HepG2 (cell line): Measurements from ENCODE around the gene HPDL.

Source experiments
- BHLHE40 ChIP-seq: IDR thresholded peaks from 2 replicates; pipeline ENCODE4 v1.6.1; 2011; ENCODE audit warnings: low read length, improper control_type of control experiment
- CREM ChIP-seq, 2 experiments: sonication (generic) in 1 of 2; formaldehyde crosslinking in 1 of 2; IDR thresholded peaks; 2 replicates each; pipeline versions ENCODE4 v1.4.0 to v1.6.1; 2016 to 2020; ENCODE audit warnings: antibody characterized with exemption in 1 of 2, mild to moderate bottlenecking in 1 of 2, missing genetic modification reagents in 1 of 2
- ERF ChIP-seq: IDR thresholded peaks from 2 replicates; pipeline ENCODE4 v1.6.1; 2018; ENCODE audit warnings: missing biosample characterization, missing genetic modification reagents
- KAT2B ChIP-seq: fragments of 150-350 bp; IDR thresholded peaks from 2 replicates; pipeline ENCODE4 v1.6.1; 2014; ENCODE audit warnings: low read depth, low read length, borderline replicate concordance
- MAFK ChIP-seq, 2 experiments: IDR thresholded peaks in 1 of 2; conservative IDR thresholded peaks in 1 of 2; 2 replicates each; pipeline ENCODE4 v1.6.1; 2011; ENCODE audit warnings: improper control_type of control experiment in 2 of 2, low read length in 2 of 2
- POLR2A ChIP-seq, 2 experiments: IDR thresholded peaks; 2 replicates each; pipeline ENCODE4 v1.6.1; 2011; ENCODE audit warnings: low read depth in 2 of 2, low read length in 2 of 2, mild to moderate bottlenecking in 1 of 2, moderate library complexity in 1 of 2; ENCODE audit not compliant: insufficient read depth in 1 of 2
- RAD21 ChIP-seq: fragments of 450-650 bp; formaldehyde crosslinking; IDR thresholded peaks from 2 replicates; pipeline ENCODE4 v1.5.0; 2020; ENCODE audit warnings: mild to moderate bottlenecking
- SALL1 ChIP-seq: sonication (generic); formaldehyde crosslinking; IDR thresholded peaks from 2 replicates; pipeline ENCODE4 v1.8.0; 2022; ENCODE audit warnings: mild to moderate bottlenecking, missing genetic modification reagents
- SIN3A ChIP-seq: IDR thresholded peaks from 2 replicates; pipeline ENCODE4 v1.6.1; 2011; ENCODE audit warnings: low read depth, mild to moderate bottlenecking, control low read depth, low read length, borderline replicate concordance
- ZNF326 ChIP-seq: sonication (generic); formaldehyde crosslinking; IDR thresholded peaks from 2 replicates; pipeline ENCODE4 v1.4.0; 2020; ENCODE audit warnings: missing genetic modification reagents, borderline replicate concordance
- TF ChIP-seq, protein P1 (sequence below): sonication (generic); formaldehyde crosslinking; IDR thresholded peaks from 2 replicates; pipeline ENCODE4 v1.5.0; 2020; ENCODE audit warnings: mild to moderate bottlenecking, missing genetic modification reagents, moderate library complexity
- TF ChIP-seq, protein P2 (sequence below): sonication (generic); formaldehyde crosslinking; IDR thresholded peaks from 2 replicates; pipeline ENCODE4 v1.4.0; 2020; ENCODE audit warnings: missing genetic modification reagents, mild to moderate bottlenecking, borderline replicate concordance
- TF ChIP-seq, protein P3 (sequence below): sonication (generic); formaldehyde crosslinking; IDR thresholded peaks from 2 replicates; pipeline ENCODE4 v1.9.0; 2022; ENCODE audit warnings: missing genetic modification reagents, mild to moderate bottlenecking, borderline replicate concordance

DNA sequence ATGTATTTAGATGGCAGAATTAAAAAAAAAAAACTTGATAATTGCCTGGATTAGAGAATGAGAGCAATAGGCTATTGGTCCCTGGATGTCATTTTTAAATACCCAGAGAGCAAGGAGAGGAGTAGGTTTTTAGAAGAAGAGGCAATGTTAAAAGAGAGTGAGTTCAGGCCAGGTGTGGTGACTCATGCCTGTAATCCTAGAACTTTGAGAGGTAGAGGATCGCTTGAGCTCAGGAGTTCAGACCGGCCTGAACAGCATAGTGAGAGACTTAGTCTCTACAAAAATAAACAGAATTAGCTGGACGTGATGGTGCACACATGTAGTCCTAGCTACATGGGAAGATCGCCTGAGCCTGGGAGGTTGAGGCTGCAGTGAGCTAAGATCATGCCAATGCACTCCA, 29.5 kb downstream of the HPDL start:
- TF ChIP-seq ZNF326 (CRISPR knock-in tag) (no peak), ERF (CRISPR knock-in tag) (peak; percentile 24; the same call in 1 of the 2 replicates), MAFK (conservative IDR thresholded peaks at IDR 0.05 in 1 of 2, IDR thresholded peaks at IDR 0.05 in 1 of 2; ENCODE audit: low read length in 2 of 2) (no peak), CREM (IDR thresholded peaks at IDR 0.05) (no peak), CREM (CRISPR knock-in tag; IDR thresholded peaks at IDR 0.05) (no peak), RAD21 (CRISPR knock-in tag) (no peak), SIN3A (no peak), BHLHE40 (no peak), SALL1 (CRISPR knock-in tag) (no peak), KAT2B (no peak), POLR2A (IDR thresholded peaks at IDR 0.05; ENCODE audit: insufficient read depth in 1 of 2, low read depth in 2 of 2, low read length in 2 of 2) (no peak)
- TF ChIP-seq, protein P1, sequence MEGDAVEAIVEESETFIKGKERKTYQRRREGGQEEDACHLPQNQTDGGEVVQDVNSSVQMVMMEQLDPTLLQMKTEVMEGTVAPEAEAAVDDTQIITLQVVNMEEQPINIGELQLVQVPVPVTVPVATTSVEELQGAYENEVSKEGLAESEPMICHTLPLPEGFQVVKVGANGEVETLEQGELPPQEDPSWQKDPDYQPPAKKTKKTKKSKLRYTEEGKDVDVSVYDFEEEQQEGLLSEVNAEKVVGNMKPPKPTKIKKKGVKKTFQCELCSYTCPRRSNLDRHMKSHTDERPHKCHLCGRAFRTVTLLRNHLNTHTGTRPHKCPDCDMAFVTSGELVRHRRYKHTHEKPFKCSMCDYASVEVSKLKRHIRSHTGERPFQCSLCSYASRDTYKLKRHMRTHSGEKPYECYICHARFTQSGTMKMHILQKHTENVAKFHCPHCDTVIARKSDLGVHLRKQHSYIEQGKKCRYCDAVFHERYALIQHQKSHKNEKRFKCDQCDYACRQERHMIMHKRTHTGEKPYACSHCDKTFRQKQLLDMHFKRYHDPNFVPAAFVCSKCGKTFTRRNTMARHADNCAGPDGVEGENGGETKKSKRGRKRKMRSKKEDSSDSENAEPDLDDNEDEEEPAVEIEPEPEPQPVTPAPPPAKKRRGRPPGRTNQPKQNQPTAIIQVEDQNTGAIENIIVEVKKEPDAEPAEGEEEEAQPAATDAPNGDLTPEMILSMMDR (CRISPR knock-in tag): no peak
- TF ChIP-seq, protein P2, sequence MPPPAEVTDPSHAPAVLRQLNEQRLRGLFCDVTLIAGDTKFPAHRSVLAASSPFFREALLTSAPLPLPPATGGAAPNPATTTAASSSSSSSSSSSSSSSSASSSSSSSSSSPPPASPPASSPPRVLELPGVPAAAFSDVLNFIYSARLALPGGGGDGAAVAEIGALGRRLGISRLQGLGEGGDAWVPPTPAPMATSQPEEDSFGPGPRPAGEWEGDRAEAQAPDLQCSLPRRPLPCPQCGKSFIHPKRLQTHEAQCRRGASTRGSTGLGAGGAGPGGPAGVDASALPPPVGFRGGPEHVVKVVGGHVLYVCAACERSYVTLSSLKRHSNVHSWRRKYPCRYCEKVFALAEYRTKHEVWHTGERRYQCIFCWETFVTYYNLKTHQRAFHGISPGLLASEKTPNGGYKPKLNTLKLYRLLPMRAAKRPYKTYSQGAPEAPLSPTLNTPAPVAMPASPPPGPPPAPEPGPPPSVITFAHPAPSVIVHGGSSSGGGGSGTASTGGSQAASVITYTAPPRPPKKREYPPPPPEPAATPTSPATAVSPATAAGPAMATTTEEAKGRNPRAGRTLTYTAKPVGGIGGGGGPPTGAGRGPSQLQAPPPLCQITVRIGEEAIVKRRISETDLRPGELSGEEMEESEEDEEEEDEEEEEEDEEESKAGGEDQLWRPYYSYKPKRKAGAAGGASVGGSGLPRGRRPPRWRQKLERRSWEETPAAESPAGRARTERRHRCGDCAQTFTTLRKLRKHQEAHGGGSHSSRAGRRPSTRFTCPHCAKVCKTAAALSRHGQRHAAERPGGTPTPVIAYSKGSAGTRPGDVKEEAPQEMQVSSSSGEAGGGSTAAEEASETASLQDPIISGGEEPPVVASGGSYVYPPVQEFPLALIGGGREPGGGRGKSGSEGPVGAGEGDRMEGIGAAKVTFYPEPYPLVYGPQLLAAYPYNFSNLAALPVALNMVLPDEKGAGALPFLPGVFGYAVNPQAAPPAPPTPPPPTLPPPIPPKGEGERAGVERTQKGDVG (CRISPR knock-in tag): no peak
- TF ChIP-seq, protein P3, sequence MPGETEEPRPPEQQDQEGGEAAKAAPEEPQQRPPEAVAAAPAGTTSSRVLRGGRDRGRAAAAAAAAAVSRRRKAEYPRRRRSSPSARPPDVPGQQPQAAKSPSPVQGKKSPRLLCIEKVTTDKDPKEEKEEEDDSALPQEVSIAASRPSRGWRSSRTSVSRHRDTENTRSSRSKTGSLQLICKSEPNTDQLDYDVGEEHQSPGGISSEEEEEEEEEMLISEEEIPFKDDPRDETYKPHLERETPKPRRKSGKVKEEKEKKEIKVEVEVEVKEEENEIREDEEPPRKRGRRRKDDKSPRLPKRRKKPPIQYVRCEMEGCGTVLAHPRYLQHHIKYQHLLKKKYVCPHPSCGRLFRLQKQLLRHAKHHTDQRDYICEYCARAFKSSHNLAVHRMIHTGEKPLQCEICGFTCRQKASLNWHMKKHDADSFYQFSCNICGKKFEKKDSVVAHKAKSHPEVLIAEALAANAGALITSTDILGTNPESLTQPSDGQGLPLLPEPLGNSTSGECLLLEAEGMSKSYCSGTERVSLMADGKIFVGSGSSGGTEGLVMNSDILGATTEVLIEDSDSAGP: no peak
